GM18868 (cell line): ENCODE results near the gene KCNMA1.
"Not testable (repeated sequence)": the region's sequence is repeated elsewhere in the genome, so short reads cannot be mapped to it uniquely, and the experiment has no call there.

Source experiments
- ATAC-seq: cut with Tn5 transposase; IDR thresholded peaks from one replicate; pipeline ENCODE4 v1.9.1; 2021; ENCODE audit warnings: mild to moderate bottlenecking, moderate library complexity; ENCODE audit not compliant: unreplicated experiment

KCNMA1 gene

DNA sequence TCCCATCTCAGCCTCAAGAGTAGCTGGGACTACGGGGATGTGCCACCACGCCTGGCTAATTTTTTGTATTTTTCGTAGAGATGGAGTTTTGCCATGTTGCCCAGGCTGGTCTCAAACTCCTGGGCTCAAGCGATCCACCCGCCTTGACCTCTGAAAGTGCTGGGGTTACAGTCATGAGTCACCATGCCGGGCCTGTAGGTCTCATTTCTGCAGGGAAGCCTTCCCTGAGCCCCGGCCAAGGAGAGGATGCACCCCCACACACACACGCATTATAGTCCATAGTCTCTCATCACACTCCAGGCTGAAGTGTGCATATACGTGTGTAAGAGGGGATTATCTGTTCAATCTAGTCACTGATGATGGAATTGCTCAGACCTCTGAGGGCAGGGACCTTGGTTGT lies 29.3 kb downstream of the KCNMA1 start:
- no peak for ATAC-seq

- no peak for ATAC-seq
Measured at GRCh38 chr10:77606751-77607150, 30.9 kb downstream of the KCNMA1 start.

- ATAC-seq: no peak
Measured at GRCh38 chr10:77605466-77605865, 32.1 kb downstream of the KCNMA1 start.

DNA sequence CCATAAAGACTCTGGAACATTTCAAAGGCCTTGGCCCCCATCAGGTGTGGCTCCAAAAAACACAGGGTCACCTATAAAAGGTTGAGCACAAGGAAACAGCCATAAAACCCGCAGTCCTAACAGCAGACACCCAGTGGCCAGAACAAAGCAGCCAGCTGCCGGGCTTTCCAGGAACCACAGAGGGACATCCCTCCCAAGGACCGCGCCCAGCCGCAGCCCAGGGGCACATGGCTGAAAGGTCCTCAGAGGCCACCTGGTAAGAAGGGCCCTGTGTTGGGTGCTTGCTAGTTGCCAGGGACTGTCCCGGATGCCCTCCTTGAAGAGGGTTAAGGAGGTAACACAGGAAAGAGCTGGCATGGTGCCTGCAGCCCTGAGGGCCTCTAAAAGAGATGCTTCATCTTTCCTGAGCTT lies 32.7 kb downstream of the KCNMA1 start:
- ATAC-seq: no peak

- no peak for ATAC-seq
Measured at GRCh38 chr10:77604063-77604462, 33.5 kb downstream of the KCNMA1 start.

DNA sequence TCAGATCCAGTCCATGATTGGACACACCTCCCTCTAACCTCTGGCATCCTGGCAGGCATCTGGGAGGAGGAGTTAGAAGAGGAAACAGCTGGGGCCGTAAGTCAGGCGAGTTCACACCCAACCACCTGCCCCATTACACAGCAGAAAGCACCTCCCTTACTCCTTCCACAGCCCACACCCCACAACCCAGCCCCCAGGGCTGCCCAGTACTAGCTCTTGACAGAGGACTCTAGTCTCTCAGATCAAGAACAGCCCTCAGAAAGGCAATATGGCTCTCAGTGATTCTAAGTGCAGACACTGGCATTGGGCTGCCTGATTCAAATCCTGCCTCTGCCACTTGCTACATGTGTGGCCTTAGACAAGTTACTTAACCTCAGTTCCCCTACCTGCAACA lies 34.1 kb downstream of the KCNMA1 start:
- ATAC-seq: no peak

DNA sequence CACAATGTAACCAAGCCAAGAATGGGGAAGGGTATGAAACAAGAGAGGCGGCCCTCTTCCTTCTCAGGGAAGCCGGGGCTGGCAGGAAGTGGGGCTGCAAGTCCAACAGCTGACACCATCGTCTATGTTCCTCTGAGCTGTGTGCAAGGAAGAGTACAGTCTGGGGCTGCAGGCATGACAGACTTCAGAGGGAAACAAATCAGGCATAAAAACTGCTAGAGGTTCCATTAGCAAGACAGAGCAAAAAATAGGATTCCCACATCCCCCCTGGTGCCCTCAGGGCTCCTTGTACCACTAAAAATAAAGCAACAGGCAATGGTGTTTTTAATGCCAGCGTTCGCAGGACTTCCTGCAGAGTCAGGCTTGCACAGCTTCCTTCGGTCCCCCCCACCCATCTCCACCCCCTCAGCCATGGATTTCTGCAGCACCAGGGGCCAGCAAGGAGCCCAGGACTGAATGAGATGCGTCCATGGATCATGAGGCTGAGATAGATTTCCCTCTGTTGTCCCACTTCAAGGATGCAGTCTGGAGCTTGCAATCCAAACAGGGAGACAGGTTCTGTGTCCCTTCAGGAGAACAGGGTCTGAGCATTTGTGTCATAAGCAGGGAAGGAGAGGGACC lies 34.6 kb downstream of the KCNMA1 start:
- ATAC-seq: peak; percentile 49

- ATAC-seq: no peak
Measured at GRCh38 chr10:77602231-77602912, 35.2 kb downstream of the KCNMA1 start.

GRCh38 chr10:77601488-77601887 lies 36.1 kb downstream of the KCNMA1 start:
- ATAC-seq: no peak

GRCh38 chr10:77600640-77601039 lies 37.0 kb downstream of the KCNMA1 start:
- no peak for ATAC-seq

DNA sequence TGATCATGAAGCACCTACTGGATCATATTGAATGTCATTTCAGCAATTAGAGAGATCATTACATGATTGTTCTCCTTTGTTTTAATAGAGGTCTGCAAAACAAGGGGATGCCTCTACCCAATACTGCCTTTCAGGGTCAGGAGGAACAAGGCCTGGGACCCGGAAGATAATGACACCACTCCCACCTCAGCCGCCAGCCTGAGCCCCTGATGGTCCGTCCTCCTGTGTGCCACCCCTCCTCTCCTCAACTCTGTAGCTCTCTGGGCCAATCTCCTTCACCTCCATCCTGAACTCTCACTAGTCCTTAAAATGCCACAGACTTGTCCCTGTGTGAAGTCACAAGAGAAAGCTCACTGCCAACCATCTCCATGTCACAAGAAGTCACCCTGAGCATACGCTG lies 38.0 kb downstream of the KCNMA1 start:
- ATAC-seq: no peak

DNA sequence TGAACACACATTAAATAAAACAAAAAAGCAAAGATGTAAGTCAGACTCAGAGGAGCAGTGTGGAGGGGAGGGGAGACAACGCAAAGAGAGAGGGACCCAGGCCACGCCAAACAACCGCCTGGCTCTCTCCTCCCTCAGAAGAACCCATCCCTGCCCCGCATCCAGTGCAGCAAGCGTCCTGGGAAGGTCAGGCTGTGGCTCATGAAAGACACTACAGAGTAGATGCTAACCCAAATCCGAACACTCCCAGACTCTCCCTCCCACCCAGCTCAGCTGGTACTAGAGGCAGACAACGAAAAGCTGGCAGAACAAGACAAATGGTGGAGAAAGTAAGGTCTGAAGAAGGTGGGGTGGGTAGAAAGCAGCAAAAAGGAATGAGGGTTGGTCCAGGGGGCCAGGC lies 39.0 kb downstream of the KCNMA1 start:
- no peak for ATAC-seq

- no peak for ATAC-seq
Measured at GRCh38 chr10:77597560-77597959, 40.0 kb downstream of the KCNMA1 start.

DNA sequence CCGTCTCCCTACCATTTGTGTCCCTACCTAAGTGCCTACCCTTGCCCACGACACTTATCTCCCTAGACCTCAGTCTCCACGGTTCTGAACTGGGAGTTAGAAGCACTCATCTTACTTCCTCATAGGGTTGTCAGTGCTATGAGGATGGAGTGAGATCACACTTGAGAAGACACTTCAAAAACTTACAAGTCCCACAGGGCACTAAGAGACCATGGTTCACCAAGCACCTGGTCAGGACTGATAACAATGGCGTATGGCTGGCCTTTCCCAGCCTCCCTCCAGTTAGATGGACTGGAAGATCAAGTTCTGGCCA lies 43.2 kb downstream of the KCNMA1 start:
- ATAC-seq: no peak

DNA sequence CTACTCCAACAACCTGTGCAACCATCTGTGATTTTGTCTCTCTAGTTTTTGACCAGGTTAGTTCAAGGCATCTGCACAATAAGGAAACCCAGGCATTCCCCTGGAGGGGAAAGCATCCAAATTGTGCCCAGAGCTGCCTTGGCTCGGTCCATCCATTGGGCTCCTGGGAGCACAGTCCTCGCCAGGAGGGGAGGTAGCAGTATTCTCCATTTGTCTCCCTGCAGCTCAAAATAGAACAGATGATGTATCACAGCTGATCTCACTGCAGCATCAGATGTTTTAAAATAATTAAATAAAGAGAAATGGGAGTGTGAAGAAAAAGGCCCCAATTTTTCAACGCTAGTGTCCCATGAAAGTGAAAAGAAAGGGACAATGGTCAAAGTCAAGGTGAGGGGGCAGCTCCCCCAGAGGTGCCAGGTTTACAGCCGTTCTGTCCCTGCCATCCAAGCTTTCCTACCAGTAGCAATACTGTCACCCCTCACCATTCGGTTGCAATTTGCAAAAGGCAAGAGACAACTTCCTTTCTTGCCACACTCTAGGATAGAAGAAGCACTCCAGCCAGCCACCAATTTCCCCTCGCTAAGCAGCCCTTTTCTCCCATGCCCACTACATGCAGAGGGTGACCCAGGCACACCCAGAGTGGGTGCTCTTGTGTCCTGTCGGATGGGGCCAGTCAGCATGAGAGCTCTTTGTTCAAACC lies 43.7 kb downstream of the KCNMA1 start:
- no peak for ATAC-seq

DNA sequence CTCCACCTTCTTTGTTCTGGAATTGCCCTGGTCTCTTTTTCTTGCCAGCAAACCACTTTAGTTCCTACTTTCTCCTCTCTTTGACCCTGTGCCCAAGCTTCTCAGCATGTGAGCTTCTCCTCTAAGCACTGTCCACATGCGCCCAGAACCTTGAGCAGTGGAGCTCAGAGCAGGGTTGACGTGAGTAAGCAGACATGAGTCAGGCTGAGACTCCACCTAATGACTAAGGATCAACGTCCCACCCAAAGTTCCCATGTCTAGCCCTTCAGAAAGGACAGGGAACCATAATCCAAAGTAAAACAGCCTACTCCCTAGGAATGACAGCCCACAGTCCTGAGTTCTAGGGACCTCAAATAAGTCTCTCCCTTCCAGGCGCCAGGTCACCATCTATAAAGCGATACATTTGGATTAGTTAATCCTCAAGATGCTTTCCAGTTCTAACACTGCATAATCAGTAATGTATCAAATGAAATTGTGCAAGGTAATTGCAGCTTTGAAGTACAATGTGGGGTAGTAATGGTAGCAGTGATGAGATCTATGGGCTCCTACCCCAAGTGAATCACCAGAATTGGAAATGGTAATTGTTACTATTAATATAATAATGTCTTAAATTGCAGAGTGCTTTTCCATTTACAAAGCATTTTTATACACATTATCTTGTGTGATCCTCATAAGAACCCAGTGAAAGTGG lies 44.5 kb downstream of the KCNMA1 start:
- ATAC-seq: no peak

GRCh38 chr10:77592510-77592909 lies 45.1 kb downstream of the KCNMA1 start:
- no peak for ATAC-seq

GRCh38 chr10:77591238-77591880 lies 46.2 kb downstream of the KCNMA1 start:
- no peak for ATAC-seq

DNA sequence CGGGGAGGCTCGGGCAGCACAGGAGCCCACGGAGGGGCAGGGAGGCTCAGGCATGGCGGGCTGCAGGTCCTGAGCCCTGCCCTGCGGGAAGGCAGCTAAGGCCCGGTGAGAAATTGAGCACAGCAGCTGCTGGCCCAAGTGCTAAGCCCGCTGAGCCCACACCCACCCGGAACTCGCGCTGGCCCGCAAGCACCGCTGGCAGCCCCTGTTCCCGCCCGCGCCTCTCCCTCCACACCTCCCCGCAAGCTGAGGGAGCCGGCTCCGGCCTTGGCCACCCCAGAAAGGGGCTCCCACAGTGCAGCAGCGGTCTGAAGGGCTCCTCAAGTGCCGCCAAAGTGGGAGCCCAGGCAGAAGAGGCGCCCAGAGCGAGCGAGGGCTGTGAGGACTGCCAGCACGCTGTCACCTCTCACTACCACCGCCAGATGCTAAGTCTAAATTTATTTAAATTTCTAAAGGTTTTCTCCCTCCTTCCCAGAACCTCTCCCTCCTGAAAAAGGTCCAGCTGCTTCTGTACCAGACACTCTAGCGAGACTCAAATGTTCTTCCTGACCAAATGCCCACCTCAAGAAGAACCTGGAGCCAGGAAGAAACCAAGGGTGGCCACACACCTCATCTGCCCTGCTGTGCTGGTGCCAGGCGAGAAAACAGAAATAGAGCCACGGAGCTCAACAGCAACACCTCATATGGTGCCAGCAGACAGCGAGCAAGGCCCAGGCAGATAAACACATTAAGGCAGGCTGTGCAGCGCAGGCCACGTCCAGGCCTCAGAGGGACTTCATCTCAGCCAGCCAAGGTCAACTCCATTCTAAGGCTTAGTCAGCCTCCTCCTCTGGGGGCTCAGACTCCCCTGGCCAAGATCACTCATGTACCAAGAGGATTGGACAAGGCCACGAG lies 47.0 kb downstream of the KCNMA1 start:
- ATAC-seq: no peak

GRCh38 chr10:77589703-77590102 lies 47.9 kb downstream of the KCNMA1 start:
- not testable (repeated sequence) for ATAC-seq
